Spleen (tissue), 7 donors: ENCODE measurements around the gene NKD1.

Source experiments
- POLR2AphosphoS5 ChIP-seq, 3 donors: sonication (generic); formaldehyde crosslinking; IDR thresholded peaks; one replicate each; pipeline ENCODE4 v1.5.1; 2017; ENCODE audit warnings: antibody characterized with exemption in 3 of 3
- TF ChIP-seq, protein P1 (sequence below), 11 experiments: fragments of 200-600 bp in 7 of 11; fragments of 450-650 bp in 4 of 11; sonication (generic) in 4 of 11; IDR thresholded peaks in 8 of 11; conservative IDR thresholded peaks in 3 of 11; 1 replicate in 7 of 11; 2 replicates in 4 of 11; pipeline versions ENCODE4 v1.4.0 to v1.8.0; 2016 to 2021; ENCODE audit warnings: antibody characterized with exemption in 11 of 11, inconsistent platforms in 4 of 11, mild to moderate bottlenecking in 1 of 11
- donor health status: DM: no; HTN: no; CAD: no; lungs with moderate emphysema.
- donor health status: DM: no; HTN: no; CAD: no.
- donor health status: DM: no; HTN: no; CAD: no.

DNA sequence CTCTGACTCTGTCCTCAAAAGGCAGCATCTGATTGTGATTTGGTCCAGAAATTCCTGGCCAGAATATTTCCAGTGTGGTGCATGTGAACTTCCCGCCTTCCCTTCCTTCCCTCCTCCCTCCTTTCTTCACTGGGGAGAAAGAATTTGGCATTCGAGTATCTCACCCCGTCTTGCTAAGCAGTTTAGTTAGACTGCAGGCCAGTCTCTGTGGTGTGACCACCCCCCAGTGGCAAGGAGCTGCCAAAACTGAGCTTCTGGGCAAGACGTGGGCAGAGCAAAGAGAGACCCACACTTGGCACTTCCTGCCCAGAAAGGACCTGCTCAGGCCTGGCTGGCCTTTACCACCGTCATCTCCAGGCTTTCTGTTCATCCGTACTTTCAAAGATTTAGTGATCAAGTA is 96.5 kb downstream of the NKD1 start:
- TF ChIP-seq, protein P1, sequence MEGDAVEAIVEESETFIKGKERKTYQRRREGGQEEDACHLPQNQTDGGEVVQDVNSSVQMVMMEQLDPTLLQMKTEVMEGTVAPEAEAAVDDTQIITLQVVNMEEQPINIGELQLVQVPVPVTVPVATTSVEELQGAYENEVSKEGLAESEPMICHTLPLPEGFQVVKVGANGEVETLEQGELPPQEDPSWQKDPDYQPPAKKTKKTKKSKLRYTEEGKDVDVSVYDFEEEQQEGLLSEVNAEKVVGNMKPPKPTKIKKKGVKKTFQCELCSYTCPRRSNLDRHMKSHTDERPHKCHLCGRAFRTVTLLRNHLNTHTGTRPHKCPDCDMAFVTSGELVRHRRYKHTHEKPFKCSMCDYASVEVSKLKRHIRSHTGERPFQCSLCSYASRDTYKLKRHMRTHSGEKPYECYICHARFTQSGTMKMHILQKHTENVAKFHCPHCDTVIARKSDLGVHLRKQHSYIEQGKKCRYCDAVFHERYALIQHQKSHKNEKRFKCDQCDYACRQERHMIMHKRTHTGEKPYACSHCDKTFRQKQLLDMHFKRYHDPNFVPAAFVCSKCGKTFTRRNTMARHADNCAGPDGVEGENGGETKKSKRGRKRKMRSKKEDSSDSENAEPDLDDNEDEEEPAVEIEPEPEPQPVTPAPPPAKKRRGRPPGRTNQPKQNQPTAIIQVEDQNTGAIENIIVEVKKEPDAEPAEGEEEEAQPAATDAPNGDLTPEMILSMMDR (IDR thresholded peaks at IDR 0.05 in 8 of 11, conservative IDR thresholded peaks at IDR 0.05 in 3 of 11), result peak in 10 of 11 experiments; percentile 13 to 60 (median 36)
- no peak for TF ChIP-seq POLR2AphosphoS5 (IDR thresholded peaks at IDR 0.05)
